ENCODE results near the gene MED8. TPM values are rescaled to one million over a fixed set of nuclear protein-coding genes. Genes with fewer than 3 reads are reported as not detected.
A peak's percentile ranks its signal among the peaks of the same experiment; 100 is the strongest.

MED8 gene
- total and polyA plus RNA-seq, 9 of the 15 experiments (the other 6 are each of a cell fraction or from before 2014, with no cell fraction given) = 23.0 to 120 (median 56.4) TPM

DNA sequence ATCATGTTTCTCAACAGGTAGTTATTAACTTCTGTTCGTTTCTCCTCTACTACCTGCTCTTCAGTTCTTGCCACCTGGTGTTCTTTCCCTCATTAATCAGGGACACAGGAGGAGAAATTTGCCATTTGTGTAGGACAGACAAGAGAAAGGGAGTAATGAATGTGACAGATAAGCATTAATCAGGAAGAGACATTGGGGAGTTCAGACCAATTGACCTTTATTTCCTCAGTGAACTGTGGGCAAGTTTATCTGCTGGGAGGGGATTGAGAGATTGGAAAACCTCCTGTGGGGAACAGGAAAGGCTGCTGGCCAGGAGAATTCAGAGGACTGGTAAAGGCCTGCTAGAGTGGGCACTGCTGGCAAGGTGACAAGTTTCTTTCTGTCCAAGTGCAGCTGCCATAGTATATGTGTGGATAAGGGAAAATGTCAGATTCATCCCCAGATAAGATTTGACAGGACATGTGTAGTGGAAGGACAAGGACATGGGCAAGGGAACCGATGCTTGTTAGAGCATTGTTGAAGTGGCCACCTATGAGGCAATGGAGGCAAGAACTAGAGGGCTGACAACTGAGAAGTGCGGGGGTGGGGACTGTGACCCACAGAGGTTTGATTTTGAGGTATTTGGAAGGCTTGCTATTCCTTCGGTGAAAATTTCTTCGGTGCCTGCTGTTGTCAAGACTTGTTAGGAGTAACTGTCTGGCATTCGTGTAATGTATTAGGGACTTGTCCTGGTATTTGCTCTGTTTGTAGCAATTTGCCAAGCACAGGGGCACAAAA, 12.7 kb upstream of the MED8 start (continued):
- TF ChIP-seq, protein P1, sequence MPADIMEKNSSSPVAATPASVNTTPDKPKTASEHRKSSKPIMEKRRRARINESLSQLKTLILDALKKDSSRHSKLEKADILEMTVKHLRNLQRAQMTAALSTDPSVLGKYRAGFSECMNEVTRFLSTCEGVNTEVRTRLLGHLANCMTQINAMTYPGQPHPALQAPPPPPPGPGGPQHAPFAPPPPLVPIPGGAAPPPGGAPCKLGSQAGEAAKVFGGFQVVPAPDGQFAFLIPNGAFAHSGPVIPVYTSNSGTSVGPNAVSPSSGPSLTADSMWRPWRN (IDR thresholded peaks at IDR 0.05; ENCODE audit: low read depth) = peak; percentile 54; the same call in 1 of the 2 replicates
- TF ChIP-seq SMAD4 (CRISPR knock-in tag; conservative IDR thresholded peaks at IDR 0.05) (peak; percentile 77), MEIS2 (IDR thresholded peaks at IDR 0.05; ENCODE audit: partially characterized antibody) (peak; percentile 75), KDM1A (IDR thresholded peaks at IDR 0.05) (peak; percentile 87 to 89), KLF16 (IDR thresholded peaks at IDR 0.05) (peak; percentile 91), MECOM (CRISPR knock-in tag; IDR thresholded peaks at IDR 0.05) (0 out of 2 replicates have a peak, but pooled peaks have one; percentile 58), ZBED1 (IDR thresholded peaks at IDR 0.05) (no peak), ZEB2 (IDR thresholded peaks at IDR 0.05) (peak; percentile 52; the same call in 1 of the 2 replicates), ARID1B (IDR thresholded peaks at IDR 0.05) (peak; percentile 91), TEAD4 (IDR thresholded peaks at IDR 0.05; ENCODE audit: low read length) (peak; percentile 94), TEAD4 (CRISPR knock-in tag; IDR thresholded peaks at IDR 0.05; ENCODE audit: borderline replicate concordance) (no peak), KHSRP (IDR thresholded peaks at IDR 0.05) (0 out of 2 replicates have a peak, but pooled peaks have one; percentile 25), ZNF76 (CRISPR knock-in tag; IDR thresholded peaks at IDR 0.05; ENCODE audit: borderline replicate concordance) (no peak), POLR2AphosphoS5 (IDR thresholded peaks at IDR 0.05; ENCODE audit: control insufficient read depth, insufficient read depth, low read depth, low read length) (peak; percentile 60; the same call in 1 of the 2 replicates), FOXM1 (IDR thresholded peaks at IDR 0.05; ENCODE audit: low read depth) (peak; percentile 73), FOXM1 (CRISPR knock-in tag; IDR thresholded peaks at IDR 0.05; ENCODE audit: low read depth) (no peak), ZNF766 (CRISPR knock-in tag; conservative IDR thresholded peaks at IDR 0.05) (0 out of 2 replicates have a peak, but pooled peaks have one; percentile 40), NFIC (IDR thresholded peaks at IDR 0.05) (peak; percentile 83)
- TF ChIP-seq, protein P2, sequence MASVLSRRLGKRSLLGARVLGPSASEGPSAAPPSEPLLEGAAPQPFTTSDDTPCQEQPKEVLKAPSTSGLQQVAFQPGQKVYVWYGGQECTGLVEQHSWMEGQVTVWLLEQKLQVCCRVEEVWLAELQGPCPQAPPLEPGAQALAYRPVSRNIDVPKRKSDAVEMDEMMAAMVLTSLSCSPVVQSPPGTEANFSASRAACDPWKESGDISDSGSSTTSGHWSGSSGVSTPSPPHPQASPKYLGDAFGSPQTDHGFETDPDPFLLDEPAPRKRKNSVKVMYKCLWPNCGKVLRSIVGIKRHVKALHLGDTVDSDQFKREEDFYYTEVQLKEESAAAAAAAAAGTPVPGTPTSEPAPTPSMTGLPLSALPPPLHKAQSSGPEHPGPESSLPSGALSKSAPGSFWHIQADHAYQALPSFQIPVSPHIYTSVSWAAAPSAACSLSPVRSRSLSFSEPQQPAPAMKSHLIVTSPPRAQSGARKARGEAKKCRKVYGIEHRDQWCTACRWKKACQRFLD (CRISPR knock-in tag; IDR thresholded peaks at IDR 0.05) = peak; percentile 60; the same call in 1 of the 2 replicates
- TF ChIP-seq, protein P3, sequence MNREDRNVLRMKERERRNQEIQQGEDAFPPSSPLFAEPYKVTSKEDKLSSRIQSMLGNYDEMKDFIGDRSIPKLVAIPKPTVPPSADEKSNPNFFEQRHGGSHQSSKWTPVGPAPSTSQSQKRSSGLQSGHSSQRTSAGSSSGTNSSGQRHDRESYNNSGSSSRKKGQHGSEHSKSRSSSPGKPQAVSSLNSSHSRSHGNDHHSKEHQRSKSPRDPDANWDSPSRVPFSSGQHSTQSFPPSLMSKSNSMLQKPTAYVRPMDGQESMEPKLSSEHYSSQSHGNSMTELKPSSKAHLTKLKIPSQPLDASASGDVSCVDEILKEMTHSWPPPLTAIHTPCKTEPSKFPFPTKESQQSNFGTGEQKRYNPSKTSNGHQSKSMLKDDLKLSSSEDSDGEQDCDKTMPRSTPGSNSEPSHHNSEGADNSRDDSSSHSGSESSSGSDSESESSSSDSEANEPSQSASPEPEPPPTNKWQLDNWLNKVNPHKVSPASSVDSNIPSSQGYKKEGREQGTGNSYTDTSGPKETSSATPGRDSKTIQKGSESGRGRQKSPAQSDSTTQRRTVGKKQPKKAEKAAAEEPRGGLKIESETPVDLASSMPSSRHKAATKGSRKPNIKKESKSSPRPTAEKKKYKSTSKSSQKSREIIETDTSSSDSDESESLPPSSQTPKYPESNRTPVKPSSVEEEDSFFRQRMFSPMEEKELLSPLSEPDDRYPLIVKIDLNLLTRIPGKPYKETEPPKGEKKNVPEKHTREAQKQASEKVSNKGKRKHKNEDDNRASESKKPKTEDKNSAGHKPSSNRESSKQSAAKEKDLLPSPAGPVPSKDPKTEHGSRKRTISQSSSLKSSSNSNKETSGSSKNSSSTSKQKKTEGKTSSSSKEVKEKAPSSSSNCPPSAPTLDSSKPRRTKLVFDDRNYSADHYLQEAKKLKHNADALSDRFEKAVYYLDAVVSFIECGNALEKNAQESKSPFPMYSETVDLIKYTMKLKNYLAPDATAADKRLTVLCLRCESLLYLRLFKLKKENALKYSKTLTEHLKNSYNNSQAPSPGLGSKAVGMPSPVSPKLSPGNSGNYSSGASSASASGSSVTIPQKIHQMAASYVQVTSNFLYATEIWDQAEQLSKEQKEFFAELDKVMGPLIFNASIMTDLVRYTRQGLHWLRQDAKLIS (CRISPR knock-in tag; IDR thresholded peaks at IDR 0.05) = no peak
- TF ChIP-seq, protein P4, sequence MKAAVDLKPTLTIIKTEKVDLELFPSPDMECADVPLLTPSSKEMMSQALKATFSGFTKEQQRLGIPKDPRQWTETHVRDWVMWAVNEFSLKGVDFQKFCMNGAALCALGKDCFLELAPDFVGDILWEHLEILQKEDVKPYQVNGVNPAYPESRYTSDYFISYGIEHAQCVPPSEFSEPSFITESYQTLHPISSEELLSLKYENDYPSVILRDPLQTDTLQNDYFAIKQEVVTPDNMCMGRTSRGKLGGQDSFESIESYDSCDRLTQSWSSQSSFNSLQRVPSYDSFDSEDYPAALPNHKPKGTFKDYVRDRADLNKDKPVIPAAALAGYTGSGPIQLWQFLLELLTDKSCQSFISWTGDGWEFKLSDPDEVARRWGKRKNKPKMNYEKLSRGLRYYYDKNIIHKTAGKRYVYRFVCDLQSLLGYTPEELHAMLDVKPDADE (conservative IDR thresholded peaks at IDR 0.05; ENCODE audit: control insufficient read depth, low read depth, low read length) = no peak
